GM12875 (cell line): Measurements from ENCODE around the gene MSI2.

Experiments
- H3K4me3 ChIP-seq: one replicate; pipeline ENCODE4 v1.5.1; 2011; ENCODE audit warnings: low read depth, low read length, control low read depth
- TF ChIP-seq, protein P1 (sequence below): IDR thresholded peaks from 2 replicates; pipeline ENCODE4 v1.5.1; 2011; ENCODE audit warnings: low read depth, mild to moderate bottlenecking, control low read depth, inconsistent platforms, low read length, moderate library complexity, borderline replicate concordance; ENCODE audit not compliant: insufficient read depth

The MSI2 gene

GRCh38 chr17:57490111-57490845 lies 234.0 kb downstream of the MSI2 start:
- TF ChIP-seq, protein P1, sequence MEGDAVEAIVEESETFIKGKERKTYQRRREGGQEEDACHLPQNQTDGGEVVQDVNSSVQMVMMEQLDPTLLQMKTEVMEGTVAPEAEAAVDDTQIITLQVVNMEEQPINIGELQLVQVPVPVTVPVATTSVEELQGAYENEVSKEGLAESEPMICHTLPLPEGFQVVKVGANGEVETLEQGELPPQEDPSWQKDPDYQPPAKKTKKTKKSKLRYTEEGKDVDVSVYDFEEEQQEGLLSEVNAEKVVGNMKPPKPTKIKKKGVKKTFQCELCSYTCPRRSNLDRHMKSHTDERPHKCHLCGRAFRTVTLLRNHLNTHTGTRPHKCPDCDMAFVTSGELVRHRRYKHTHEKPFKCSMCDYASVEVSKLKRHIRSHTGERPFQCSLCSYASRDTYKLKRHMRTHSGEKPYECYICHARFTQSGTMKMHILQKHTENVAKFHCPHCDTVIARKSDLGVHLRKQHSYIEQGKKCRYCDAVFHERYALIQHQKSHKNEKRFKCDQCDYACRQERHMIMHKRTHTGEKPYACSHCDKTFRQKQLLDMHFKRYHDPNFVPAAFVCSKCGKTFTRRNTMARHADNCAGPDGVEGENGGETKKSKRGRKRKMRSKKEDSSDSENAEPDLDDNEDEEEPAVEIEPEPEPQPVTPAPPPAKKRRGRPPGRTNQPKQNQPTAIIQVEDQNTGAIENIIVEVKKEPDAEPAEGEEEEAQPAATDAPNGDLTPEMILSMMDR: no peak

GRCh38 chr17:57490890-57491289 lies 234.6 kb downstream of the MSI2 start:
- no peak overlapping the region for H3K4me3 ChIP-seq
- TF ChIP-seq, protein P1: no peak

More at GRCh38 chr17:57490111-57490845, 234.0 kb downstream of the MSI2 start:
- H3K4me3 ChIP-seq: no peak overlapping the region

GRCh38 chr17:57493171-57493570 lies 236.8 kb downstream of the MSI2 start:
- TF ChIP-seq, protein P1: no peak
- H3K4me3 ChIP-seq: no peak overlapping the region

GRCh38 chr17:57493625-57494024 lies 237.3 kb downstream of the MSI2 start:
- TF ChIP-seq, protein P1: no peak

DNA sequence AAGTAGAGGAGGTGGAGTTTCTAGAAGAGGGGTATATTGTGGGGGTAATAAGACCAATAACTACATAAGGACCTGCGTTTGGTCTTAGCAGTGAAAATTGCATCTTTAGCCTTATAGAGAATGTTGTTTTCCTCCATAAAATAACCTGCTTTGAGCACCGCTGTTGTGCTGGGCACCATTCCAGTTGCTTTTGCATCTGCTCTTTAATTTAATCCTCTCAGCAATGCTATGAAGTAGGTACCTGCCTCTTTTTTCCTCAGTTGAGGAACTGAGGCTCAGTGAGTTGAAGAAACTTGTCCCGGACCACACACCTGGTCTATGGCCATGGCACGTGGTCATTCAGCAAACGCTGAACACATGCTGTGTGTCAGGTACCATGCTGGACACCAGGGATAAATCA lies 238.1 kb downstream of the MSI2 start:
- TF ChIP-seq, protein P1: no peak
- H3K4me3 ChIP-seq: no peak overlapping the region

More at GRCh38 chr17:57493625-57494024, 237.3 kb downstream of the MSI2 start:
- H3K4me3 ChIP-seq: no peak overlapping the region

DNA sequence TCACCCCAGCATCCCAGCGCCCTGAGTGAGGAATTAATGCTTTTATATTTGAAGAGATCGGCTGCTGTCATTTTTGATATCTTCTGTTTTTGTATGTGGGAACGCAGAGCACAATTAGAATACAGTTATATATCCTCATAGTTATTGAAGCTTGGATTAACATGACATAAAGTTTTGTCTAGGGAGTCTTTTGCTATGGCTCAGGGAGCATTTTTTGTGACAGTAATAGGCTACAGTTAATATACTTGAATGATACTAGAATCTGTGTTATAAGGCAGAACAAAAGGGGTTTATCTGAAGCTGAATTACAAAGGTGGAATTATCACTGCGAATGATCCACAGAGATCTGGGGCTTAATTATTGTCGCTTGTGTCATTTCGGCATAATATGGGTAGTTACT lies 239.4 kb downstream of the MSI2 start:
- TF ChIP-seq, protein P1: no peak
- H3K4me3 ChIP-seq: no peak overlapping the region

DNA sequence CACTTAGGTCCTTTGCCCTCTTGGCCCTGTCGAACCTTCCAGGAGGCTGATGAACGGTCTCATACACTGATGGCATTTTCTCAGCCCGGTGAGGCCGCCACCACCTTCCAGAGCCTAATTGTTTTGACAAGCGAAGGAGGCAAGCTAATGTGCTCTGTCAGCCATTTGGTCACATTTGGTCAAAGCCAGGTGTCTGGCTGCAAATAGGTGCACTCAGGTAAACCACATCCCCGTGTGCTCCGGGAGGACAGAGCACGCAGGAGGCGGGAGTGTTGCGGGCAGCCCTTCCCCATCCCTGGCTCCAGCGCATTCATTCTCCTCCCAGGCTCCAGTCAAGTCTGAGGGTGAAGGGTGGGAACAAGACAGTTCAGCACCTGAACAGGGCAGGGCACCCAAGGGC lies 240.1 kb downstream of the MSI2 start:
- no peak overlapping the region for H3K4me3 ChIP-seq
- TF ChIP-seq, protein P1: no peak
